Measurements from ENCODE around the gene STEAP2.
"Not testable (repeated sequence)": the region's sequence is repeated elsewhere in the genome, so short reads cannot be mapped to it uniquely, and the experiment has no call there.

Gene STEAP2

DNA sequence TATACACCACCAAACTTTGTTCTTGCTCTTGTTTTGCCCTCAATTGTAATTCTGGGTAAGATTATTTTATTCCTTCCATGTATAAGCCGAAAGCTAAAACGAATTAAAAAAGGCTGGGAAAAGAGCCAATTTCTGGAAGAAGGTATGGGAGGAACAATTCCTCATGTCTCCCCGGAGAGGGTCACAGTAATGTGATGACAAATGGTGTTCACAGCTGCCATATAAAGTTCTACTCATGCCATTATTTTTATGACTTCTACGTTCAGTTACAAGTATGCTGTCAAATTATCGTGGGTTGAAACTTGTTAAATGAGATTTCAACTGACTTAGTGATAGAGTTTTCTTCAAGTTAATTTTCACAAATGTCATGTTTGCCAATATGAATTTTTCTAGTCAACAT lies 20.9 kb downstream of the STEAP2 start:
- in situ Hi-C loops (cut with MboI; ENCODE audit: low sequenced_read_pairs): no loop called here

DNA sequence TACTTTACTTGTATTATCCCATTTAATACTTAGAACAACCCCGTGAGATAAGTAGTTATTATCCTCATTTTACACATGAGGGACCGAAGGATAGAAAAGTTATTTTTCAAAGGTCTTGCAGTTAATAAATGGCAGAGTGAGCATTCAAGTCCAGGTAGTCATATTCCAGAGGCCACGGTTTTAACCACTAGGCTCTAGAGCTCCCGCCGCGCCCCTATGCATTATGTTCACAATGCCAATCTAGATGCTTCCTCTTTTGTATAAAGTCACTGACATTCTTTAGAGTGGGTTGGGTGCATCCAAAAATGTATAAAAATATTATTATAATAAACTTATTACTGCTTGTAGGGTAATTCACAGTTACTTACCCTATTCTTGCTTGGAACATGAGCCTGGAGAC lies 22.0 kb downstream of the STEAP2 start:
- in situ Hi-C loops (cut with MboI; ENCODE audit: low sequenced_read_pairs): no loop called here

DNA sequence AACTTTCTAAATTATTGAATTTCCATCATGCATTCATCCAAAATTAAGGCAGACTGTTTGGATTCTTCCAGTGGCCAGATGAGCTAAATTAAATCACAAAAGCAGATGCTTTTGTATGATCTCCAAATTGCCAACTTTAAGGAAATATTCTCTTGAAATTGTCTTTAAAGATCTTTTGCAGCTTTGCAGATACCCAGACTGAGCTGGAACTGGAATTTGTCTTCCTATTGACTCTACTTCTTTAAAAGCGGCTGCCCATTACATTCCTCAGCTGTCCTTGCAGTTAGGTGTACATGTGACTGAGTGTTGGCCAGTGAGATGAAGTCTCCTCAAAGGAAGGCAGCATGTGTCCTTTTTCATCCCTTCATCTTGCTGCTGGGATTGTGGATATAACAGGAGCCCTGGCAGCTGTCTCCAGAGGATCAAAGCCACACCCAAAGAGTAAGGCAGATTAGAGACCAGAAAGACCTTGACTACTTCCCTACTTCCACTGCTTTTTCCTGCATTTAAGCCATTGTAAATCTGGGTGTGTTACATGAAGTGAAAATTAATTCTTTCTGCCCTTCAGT lies 25.3 kb downstream of the STEAP2 start:
- in situ Hi-C loops (cut with MboI; ENCODE audit: low sequenced_read_pairs): no loop called here

DNA sequence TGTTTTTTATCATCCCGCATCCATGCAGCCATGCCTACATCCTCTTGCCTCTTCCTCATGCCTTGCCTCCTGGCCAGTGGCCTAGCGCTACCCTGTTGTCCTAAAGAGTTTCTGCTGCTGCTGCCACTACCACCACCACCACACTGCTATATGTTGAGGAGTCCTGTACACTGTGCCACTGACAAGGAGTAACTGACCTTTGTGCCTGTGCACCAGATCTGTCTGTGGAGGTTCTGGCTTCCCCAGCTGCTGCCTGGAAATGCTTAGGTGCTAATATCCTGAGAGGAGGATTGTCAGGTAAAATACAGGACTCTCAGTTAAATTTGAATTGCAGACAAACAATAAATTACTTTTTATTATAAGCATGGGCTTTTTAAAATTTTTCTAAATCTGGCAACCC lies 26.5 kb downstream of the STEAP2 start:
- in situ Hi-C loops (cut with MboI; ENCODE audit: low sequenced_read_pairs): no loop called here

DNA sequence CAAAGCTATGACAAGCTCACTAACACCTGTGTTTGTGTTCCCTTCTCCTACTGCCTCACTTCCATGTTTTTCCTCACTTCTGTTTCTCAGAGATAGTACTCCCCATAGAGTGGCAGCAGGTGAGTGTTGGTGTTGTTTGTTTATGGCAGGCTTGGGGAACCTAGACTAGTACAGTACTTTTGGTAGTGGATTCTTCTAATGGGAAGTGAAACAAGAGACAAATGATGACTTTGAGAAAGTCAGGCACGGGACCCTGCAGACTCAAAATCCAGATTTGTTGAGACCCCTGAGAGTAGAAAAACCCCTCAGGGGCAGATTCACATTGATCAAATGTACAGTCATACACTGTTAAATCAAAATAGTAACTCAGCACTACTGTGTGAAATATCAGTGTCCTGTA lies 27.0 kb downstream of the STEAP2 start:
- in situ Hi-C loops (cut with MboI; ENCODE audit: low sequenced_read_pairs): no loop called here

DNA sequence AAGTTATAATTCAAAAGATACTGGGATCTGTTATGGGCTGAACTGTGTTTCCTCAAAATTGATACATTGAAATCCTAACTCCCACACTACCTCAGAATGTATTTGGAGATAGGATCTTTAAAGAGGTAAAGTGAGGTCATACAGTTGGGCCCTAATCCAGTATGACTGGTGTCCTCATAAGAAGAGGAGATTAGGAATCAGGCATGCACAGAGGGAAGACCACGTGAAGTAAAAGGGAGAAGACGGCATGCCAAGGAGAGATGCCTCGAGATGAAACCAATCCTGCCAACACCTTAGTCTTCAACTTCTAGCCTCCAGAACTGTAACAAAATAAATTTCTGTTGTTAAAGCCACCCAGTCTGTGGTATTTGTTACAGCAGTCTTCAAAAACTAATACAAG lies 27.5 kb downstream of the STEAP2 start:
- in situ Hi-C loops (cut with MboI; ENCODE audit: low sequenced_read_pairs): no loop called here

DNA sequence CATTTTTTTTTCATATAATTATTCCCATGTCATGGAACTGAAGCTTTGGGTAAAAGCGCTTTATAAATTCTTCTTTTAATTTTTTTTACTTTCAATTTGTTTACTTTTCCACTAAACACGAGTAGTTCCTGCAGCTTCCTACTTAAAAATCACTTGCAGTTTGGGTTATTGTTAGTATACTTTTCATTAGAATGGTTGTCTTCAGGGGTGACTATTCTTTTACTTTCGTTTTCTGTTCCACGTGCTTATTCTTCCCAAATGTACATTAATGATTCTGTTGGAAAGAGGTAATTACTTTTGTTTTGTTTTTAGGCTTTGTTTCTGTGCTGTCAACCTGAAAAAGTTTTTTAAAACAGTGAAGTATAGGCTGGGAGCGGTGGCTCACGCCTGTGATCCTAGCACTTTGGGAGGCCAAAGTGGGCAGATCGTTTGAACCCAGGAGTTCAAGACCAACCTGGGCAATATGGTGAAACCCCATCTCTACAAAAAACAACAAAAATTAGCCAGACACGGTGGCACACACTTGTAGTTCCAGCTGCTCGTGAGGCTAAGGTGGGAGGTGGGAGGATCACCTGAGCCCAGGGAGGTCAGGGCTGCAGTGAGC lies 28.2 kb downstream of the STEAP2 start:
- in situ Hi-C loops (cut with MboI; ENCODE audit: low sequenced_read_pairs): no loop called here

DNA sequence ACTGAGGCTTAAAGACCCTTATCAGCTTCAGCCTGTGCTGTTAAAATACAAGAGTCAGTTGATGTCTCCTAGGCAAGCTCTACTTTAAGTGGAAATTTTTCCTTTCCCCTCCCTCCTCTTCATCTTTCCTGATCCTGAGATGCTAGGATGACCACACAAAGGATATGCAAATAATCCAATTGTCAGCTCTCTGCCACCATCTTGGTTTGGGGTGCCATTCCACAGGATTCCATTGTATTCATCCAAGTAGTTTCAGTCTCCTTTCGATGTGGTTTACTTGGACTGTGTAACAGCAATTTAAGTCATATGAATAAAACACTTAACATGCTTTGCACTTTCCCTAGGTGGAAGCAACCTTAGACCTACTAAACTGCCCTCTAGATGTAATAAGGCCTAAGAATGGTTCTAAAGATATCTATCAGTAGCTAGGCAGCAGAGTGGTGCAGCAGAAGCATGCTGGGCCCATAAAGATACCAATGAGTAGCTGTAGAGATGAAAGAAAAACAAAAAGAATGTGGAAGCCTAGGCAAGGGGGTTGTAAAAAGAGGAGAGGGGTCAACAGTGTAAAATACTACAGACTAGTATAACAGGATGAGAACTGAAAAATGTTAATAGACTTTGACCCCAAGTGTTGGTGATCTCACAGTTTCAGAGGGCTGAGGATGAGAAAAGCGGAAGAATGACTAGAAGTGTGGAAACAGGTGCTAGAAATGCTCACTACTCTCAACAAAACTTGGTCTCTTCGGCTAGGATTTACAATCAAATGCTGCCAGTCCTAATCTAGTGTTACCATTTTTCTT lies 31.0 kb downstream of the STEAP2 start:
- in situ Hi-C loops (cut with MboI; ENCODE audit: low sequenced_read_pairs): no loop called here

DNA sequence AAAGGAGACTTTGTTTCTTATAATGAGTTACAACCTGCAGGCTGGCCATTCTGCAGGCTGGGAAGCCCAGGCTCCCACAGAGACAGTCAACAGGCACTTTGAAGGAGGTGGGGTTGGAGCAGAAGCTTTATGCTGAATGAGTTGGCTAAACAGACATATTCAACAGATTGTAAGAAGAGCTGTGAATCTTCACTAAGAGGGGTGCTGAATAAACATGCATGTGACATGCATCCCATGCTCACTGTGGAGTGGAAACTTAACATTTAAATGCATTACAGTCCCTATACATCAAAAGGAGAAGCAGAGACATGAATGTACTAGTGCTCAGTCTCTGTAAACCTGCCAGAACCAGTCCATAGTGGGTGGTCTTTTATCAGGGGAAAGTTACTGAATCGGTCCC lies 32.0 kb downstream of the STEAP2 start:
- in situ Hi-C loops (cut with MboI; ENCODE audit: low sequenced_read_pairs): no loop called here

DNA sequence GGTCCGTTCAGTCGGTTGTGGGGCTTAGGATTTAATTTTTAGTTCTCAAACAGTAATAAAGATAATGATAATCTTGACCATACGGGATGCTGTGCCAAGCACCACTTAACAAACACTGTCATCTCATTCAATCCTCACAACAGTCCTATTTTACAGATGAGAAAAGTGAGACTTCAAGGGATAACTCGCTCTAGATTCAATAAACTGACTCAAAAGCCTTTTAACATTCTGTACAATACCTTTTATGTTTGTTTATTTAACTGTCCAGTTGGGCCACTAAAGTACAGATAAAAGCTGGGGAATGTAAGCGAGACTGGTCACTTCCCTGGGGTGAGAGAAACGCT lies 33.0 kb downstream of the STEAP2 start:
- in situ Hi-C loops (cut with MboI; ENCODE audit: low sequenced_read_pairs): no loop called here

DNA sequence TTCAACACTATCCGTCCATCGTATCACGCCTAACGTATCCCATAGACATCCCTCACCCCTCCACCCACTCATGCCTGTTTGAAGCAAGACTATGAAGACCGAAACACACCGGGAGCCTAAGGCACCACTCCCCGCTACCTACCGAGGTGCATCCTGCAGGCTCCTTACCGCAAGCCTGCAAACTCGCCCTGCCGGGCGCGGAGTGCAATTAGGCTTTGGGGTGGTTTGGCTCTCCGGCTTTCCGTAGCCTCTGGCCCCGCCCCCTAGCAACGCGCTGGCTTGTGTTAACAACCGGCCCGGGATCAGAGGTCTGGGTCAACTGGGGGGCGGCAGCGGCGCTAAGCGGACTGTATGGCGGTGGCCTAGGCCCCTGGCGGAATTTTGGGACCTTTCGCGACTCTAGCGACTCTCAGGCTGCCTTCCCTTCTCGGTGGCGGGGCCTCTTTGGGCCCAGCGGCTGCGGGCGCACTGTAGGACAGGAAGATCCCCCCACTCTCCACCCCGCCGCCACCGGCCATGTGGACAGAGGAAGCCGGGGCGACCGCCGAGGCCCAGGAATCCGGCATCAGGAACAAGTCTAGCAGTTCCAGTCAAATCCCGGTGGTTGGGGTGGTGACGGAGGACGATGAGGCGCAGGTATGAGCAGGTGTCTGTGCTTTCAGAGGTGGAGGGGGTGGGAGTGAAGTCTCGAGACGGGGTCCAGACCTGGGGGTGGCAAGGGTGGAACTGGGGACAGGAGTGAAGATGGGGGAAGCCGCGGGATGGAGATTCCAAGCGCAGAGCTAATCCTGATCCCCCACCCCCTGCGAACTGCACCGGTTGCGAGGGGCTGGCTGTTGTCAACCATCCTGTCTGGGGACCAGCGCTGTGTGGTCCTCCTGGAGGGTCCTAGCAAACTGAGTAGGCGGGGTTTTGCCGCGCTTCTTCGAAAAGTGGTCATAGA lies 33.6 kb downstream of the STEAP2 start, which contains the start of gene CFAP69:
TSS of gene CFAP69 (plus strand) at position 266 of the 943 bp plus-strand sequence. CDS start at position 517, 251 bp downstream.
- in situ Hi-C loops (cut with MboI; ENCODE audit: low sequenced_read_pairs): no loop called here

DNA sequence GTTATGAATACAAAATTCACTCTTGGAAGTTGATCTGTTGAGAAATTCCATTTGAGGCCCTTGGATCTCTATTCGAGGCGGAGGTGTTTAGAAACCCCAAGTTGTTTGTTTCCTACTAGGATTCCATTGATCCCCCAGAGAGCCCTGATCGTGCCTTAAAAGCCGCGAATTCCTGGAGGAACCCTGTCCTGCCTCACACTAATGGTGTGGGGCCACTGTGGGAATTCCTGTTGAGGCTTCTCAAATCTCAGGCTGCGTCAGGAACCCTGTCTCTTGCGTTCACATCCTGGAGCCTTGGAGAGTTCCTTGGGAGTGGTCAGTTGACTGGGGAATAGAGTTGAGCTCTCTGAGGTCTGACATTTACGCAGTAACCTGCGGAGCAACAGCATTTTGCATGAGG lies 34.6 kb downstream of the STEAP2 start:
- in situ Hi-C loops (cut with MboI; ENCODE audit: low sequenced_read_pairs): no loop called here

DNA sequence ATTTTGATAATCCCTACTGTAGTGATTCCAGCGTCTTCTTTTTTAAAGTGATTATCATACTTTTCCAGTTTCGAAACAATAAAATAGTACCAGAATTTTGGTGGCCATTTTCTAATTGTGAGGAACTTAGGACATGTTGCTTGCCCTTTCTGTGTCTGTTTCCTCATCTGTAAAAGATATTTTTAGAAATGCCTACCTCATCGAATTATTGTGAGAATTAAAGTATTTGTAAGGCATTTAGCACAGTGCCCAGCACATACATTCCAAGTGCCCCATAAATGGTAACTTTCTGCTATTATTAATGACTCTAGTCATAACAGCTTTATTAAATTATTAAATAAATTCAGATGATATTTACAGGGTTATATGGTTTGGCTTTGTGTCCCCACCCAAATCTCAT lies 37.2 kb downstream of the STEAP2 start:
- in situ Hi-C loops (cut with MboI; ENCODE audit: low sequenced_read_pairs): no loop called here

DNA sequence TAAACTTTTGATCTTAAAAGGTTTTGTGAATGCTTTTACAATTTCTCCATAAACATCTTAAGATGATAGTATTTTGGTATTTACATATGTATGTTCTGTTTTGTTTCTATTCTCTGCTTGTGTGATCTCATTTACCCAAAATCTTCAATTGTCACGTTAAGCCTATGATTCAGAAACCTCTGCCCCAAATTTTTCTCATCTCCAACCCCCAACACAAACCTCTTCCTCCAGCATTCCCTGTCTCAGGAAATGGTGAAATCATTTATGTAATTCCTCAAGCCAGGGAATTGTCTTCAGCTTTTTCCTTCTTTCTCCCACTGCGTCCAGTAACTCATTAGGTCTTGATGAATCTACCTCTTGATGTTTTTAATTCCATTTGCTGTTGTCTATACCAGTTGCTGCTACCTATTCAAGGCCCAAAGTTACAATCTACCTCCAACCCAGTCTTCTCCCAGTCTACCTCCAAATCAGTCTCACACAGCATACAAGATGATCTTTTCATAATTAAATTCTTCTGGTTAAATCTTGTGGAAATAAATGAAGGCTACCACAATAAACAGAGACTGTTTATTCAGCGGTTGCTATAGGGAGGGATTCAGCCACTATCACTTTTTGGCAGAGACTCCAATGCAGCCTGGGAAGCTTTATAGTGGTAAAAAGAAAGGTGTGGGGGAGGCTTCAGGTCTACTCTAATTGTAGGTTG lies 39.2 kb downstream of the STEAP2 start:
- in situ Hi-C loops (cut with MboI; ENCODE audit: low sequenced_read_pairs): no loop called here

DNA sequence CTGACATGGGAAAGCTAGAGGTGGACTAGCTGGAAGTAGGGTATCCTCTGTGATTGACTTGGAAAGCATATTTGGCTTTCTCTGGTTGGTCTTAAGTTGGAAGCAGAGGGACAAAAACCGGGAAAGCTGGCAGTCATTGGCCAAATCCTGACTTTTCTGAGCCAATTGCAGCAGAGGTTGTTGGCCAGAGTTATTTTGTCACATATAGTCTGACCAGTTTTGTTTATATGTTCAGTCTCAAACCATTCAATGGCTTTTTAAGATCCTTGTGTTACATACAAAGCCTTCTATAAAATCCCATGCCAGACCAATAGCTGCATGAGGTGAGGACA lies 39.7 kb downstream of the STEAP2 start:
- in situ Hi-C loops (cut with MboI; ENCODE audit: low sequenced_read_pairs): no loop called here

DNA sequence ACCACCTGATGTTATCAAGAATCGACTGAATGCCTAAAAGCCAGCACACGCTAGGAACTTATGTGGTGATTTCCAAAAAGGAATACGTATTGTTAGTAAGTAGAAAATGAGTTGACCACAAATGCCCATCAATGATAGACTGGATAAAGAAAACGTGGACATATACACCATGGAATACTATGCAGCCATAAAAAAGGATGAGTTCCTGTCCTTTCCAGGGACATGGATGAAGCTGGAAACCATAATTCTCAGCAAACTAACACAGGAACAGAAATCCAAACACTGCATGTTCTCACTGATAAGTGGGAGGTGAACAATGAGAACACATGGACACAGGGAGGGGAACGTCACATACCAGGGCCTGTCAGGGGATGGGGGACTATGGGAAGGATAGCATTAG lies 44.5 kb downstream of the STEAP2 start:
- in situ Hi-C loops (cut with MboI; ENCODE audit: low sequenced_read_pairs): not testable (repeated sequence)

DNA sequence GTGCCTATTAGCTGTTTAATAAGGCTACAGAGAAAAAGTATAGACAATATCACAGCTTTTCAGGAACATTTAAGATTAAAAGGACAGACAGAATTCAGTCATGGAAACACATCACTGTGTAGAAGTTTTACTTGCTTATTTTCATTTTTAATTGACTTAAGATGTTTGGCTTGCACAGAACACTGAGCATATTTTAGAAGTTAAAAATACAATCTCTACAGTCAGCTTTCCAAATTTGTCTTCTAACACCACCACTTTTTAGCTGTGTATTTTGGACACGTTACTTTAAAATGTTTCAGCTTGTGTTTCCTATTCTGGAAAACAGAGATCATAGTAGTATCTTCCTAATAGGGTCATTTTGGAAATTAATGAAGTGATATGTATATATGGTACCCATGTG lies 45.2 kb downstream of the STEAP2 start:
- in situ Hi-C loops (cut with MboI; ENCODE audit: low sequenced_read_pairs): no loop called here

DNA sequence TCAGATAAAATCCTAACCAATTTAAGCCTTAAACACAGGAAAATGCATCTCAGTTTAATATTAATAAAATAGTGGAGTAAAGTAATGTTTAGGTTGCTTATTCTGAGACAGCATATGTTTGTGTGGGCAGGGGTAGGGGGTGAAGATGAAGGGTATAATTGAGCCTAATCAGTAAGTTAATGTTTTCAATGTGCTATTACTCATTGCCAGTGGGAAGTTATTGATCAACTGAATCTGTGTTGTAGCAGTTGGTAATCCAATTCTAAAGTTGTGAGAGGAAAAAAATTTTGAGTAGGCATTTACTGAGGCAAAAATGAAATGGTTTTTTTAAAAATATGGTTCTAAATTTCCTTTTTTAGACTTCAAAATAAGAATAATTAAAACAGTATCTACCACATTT lies 49.9 kb downstream of the STEAP2 start:
- in situ Hi-C loops (cut with MboI; ENCODE audit: low sequenced_read_pairs): no loop called here

DNA sequence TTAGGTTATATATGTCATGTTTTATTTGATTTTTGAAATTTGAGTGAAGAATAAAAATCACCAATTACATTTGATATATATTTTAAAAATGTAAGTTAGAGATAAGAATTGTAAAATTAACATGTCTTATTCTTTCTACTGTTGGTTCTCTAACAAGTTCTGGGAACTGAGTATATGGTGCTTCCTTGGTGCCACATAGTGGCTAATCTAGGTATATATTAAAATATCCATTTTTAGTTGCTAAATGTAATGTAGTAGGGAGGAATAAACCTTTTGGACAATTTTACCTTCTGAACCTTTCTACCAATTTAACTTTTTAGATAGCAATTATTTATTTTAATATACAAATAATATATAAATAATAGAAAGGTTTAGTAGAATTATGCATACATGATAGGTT lies 50.9 kb downstream of the STEAP2 start:
- in situ Hi-C loops (cut with MboI; ENCODE audit: low sequenced_read_pairs): no loop called here

DNA sequence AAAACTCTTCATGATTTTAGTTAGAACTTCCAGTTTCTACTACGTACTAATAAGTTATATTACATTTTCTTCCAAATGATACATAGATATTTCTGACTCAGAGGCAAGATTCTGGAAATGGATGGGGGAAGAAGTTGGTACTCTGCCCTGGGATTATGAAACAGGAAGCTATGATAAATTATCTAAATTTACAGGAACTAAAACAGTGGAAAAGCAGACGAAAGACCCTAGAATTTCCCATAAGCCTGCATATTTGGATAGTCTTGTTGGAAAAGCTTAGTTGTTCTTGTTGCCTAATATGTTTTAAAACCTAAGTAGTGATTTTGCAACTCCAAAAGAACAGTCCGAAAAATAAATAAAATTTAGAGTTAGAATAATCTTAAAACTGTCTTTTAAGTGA lies 55.3 kb downstream of the STEAP2 start:
- in situ Hi-C loops (cut with MboI; ENCODE audit: low sequenced_read_pairs): no loop called here

All from HL-60/S4 treated with phorbol 12-myristate 13-acetate at 8.2 ng/mL for 4 days and 3 days (cell line).